SKM-1 (cell line): Measurements from ENCODE around the gene FGD3.

Source experiments
- DNase-seq: peaks from one replicate; lab custom pipeline; 2025; ENCODE audit not compliant: unreplicated experiment; lab: John Stamatoyannopoulos, UW

Gene FGD3

DNA sequence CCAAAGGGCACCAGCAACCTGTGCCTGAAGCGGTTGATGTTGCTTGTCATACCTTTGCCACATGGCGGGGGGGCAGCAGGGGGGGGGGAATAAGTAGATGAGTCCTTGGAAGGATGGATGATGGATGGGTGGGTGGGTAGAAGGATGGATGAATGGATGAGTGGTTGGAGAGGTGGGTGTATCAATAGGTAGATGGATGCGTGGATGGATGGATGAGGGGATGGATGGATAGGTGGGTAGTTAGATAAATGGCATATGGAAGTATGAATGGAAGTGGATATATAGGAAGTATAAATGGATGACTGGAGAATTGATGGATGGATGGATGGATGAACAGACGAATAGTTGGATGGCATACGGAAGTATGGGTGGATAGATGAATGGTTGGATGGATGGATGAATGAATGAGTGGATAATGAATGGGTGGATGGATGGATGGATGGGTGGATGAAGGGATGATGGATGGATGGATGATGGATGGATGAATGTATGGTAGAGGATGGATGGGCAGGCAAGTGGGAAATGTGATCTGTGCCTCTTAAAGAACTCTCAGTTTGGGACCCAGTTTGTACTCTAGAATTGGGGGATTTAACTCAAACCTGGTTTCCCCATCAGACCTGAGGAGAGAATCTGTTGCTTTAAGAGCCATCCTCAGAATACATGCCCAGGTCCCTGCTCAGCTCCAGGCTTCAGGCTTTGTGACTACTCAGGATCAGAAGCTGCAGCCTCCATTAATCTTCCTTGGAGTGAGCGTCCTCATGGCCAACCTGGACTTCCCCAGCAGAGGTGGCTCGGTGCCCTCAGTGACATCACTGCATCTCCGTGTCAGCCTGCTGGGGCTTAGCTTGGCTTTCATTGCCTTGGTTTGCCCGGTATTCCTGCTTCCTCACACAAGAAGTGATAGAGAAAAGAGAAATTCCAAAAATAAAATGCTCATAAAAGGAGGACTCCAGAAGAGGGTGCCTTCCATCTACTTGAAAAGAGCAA, 83.6 kb downstream of the FGD3 start:
- no peak for DNase-seq

GRCh38 chr9:93031629-93032430, 84.5 kb downstream of the FGD3 start:
- DNase-seq: no peak

- no peak for DNase-seq
These were observed 85.2 kb downstream of the FGD3 start for GRCh38 chr9:93032545-93032944.

GRCh38 chr9:93033531-93033930, 86.2 kb downstream of the FGD3 start:
- DNase-seq: no peak

GRCh38 chr9:93035106-93035660, 87.9 kb downstream of the FGD3 start:
- DNase-seq: no peak

- DNase-seq: no peak
These were observed 88.6 kb downstream of the FGD3 start for GRCh38 chr9:93035821-93036351.

DNA sequence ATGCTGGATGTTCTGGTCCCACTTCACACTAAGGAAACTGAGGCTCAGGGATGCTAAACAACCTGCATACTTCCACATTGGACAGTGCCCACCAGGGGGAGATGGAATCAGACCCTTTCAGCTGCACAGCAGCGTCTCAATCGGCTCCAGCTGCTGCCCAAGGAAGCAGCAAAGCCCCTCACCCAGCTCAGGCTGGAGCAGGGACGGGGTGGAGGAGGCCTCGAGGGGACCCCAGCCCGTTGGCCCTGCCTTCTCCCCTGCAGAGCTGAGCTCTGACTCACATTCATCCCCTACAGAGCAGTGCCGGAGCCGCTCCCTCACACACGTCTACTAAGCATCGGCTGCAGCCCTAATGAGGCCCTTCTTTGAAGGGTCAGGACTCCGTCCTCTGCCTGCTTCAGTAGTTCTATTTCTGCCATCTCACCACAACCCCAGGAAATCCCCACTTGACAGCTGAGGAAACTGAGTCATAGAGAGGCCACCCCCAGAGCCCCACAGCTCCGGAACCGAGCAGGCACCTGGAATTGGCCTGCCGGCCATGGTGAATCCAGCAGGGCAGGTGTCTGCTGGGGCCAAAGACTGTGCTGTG, 89.7 kb downstream of the FGD3 start:
- DNase-seq: no peak

- DNase-seq: no peak
These were observed 90.2 kb downstream of the FGD3 start for GRCh38 chr9:93037476-93037971.

DNA sequence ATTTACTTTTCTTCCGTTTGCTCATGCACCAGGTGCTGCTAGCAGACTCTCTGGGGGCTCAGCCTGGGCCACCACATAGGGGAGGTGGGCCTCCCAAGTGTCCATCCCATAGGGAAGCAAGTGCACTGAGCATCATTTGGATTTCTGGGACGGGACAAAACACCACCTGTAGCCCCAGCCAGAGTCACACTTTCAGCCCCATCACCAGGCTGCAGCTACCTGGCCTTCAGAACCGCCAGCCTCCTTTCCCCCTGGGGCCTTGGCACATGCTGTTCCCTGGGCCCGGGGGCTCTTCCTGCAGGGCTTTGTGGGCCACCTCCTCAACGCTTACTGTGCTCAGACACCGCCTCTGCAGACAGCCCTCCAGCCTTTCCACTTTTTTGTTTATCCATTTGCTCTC, 91.6 kb downstream of the FGD3 start:
- no peak for DNase-seq

DNA sequence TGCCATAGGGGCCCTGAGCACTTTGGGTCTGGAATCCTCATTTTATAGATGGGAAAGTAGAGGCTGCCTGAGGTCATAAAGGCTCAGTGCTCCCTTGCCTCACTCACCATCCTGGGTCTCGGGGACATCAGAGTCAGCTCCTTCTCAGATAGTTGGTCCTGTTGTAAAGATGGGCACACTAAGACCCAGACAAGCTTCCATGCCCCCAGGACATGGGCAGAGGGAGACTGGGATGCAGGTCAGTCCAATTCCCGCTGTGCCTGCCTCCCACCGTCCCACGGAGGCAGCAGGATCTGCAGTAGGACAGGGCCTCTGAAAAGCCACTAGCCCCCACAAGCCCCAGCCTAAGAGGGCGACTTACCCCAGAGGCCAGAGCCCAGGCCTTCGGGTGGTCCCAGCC, 92.1 kb downstream of the FGD3 start:
- no peak for DNase-seq

DNA sequence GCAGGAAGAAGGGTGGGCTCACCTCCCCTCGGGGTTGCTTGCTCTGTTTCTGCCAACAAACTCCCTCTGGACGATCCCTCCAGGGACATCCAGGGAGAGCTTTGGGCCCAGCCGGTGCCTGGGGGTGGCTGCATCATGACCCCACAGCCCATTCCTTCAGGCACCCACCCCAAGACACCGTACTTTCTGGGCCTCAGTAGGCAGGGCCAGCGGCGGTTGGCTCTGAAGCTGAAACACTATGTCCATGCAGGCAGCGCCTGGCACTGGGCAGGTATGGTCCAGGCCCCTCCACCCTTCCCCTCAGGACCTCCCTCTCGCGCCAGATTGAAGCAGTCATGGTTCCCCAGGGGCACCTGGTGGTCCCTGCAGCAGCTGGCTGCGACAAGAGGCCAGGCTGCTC, 92.7 kb downstream of the FGD3 start:
- DNase-seq: no peak

DNA sequence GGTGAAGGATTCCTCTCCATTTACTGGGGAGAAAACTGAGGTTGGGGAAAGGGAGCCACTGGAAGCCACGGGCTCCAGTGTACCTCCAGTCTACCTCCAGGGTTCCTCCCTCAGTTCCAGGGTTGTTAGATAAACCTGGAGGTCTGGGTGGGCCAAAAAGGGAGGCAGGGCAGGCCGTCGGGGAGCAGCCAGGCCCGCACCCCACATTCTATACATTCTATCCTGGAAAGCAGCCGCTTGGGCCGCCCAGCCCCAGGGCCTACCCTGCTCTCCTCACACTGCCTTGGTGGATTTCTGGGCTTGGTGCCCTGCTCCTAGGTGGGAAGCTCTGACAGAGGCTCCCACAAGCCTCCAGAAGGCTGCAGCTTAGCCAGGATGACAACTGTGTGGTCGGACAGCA, 93.1 kb downstream of the FGD3 start:
- no peak for DNase-seq

DNA sequence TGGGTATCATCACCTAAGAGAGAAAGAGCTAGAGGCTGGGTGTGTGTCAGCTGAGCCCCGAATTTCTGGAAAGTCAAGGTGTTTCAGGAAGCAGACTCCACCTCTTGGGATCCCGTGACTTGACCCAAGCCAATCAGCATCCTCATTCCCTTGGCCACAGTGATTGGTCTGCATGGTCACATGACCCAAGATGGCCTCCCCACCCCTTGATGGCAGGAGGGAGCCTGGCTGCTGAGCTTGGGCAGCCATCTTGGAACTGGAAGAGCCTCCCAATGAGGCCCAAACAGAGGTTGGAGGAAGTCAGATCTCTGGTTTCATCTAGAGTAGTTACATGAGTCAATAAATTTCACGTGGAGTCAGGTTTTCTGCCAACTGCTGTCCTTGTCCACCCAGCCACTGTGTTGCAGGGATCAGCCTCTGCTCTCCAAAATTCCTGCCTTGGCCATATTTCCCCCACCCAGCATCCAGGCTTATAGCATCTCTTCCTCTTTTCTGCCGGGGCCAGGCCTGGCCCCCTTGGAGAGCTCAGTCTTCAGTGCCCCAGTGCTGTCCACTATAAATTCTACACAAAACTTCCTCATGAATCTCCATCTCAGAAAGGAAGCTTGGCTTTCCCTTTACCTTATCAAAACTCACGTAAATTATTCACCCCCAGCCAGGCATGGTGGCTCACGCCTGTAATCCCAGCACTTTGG, 93.9 kb downstream of the FGD3 start:
- DNase-seq: no peak

GRCh38 chr9:93043122-93043521, 95.8 kb downstream of the FGD3 start:
- DNase-seq: no peak

GRCh38 chr9:93045521-93045920, 98.2 kb downstream of the FGD3 start:
- no peak for DNase-seq

DNA sequence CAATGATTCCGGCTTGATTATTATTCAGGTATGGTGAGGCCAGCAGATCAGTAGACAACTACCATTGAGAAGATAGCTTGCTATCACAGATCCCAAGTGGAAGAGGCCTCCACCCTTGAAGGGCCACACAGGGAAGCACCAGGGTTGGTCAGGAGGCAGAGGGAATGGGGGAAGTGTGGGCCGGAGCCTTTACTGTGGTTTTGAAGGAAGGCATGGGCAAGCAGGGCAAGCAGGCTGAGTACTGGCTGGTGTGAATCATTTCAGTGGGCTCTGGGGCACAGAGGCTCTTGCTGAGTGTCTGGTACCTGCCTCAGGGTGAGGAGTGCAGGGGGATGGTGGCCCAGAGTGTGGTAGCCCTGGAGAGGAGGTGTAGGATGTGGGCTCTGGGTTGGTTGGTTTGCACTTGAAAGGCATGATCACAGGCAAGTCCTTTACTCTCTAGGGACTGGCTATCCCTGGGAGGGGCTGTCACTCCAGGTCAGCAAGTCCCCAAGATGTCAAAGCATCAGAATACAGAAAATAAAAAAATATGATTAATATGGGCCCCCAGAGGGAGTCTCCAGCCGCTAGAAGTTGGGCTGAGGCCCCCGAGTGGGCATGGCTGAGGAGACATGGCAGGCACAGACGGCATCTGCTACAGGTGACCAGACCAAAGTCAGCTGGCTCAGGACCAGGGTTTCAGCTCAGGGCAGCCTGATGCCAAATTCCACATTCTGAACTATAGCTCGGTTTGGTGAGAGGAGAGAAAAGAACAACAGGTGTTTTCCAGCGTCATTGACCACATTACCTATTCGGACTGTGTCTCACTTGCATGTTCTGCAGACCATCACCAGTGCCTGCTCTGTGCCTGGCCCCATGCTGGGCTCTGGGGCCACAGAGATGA, 101.5 kb downstream of the FGD3 start:
- no peak for DNase-seq

DNA sequence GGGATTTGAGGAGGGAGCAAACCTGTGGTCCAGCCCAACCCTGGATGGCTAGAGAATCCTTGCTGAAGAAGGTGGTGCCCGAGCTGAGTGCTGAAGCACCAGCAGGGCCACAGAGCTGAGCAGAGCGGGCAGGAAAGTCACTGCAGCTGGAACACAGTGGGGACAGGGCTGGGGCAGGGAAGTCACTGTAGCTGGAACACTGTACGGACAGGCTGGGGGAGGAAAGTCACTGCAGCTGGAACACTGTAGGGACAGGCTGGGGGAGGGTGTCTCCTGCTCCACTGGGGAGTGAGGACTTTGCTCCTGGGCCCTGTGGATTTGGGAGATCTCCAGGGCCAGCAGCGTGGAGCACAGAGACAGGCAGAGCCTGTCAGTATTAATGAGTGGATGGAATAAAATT, 102.2 kb downstream of the FGD3 start:
- no peak for DNase-seq

GRCh38 chr9:93050231-93050630, 102.9 kb downstream of the FGD3 start:
- DNase-seq: no peak

GRCh38 chr9:93051680-93052089, 104.4 kb downstream of the FGD3 start:
- DNase-seq: no peak
